ENCODE measurements around the gene CGB5. TPM values are rescaled to one million over a fixed set of nuclear protein-coding genes. Genes with fewer than 3 reads are reported as not detected.

Gene CGB5
- total and polyA plus RNA-seq, 9 of the 15 experiments (the other 6 are each of a cell fraction or from before 2014, with no cell fraction given): not detected

DNA sequence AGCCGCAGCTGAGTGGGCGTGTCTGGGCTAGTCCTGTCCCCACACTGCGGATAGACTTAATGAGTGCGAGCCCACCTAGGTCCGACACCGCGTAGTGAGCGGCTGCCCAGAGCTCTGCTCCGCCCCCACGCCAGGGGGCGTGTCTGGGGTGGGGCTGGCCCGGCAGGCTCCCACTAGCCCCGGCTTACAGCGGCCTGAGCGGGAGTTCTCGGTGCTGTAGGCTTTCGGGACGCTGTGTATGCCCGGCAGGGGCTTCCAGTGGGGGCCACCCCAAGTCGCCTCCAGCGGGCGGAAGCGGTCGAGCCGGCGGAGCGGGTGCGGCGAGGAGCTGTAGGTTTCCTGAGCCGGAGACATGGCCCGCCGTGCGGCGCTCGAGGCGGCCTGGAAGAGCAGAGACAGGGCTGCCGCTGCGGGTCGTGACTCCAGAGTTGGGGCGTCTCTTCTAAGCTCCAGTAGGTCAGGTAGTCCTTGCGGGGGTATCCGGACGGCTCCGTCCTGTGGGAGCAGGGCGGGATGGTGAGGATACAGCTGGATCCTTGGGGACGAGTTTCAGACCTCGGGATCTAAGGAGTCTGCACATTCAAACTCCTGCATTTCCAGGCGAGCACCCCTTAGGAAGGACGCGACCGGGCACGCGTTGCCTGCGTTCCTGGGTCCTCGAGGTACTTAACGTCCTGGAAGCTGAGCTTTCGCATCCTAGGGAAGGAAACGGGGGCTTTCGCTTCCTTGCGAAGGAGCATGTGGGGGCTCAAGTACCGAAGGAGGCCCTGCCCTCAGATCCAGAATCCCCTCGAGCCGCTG lies 12.7 kb downstream of the CGB5 start (continued):
- TF ChIP-seq, protein P1, sequence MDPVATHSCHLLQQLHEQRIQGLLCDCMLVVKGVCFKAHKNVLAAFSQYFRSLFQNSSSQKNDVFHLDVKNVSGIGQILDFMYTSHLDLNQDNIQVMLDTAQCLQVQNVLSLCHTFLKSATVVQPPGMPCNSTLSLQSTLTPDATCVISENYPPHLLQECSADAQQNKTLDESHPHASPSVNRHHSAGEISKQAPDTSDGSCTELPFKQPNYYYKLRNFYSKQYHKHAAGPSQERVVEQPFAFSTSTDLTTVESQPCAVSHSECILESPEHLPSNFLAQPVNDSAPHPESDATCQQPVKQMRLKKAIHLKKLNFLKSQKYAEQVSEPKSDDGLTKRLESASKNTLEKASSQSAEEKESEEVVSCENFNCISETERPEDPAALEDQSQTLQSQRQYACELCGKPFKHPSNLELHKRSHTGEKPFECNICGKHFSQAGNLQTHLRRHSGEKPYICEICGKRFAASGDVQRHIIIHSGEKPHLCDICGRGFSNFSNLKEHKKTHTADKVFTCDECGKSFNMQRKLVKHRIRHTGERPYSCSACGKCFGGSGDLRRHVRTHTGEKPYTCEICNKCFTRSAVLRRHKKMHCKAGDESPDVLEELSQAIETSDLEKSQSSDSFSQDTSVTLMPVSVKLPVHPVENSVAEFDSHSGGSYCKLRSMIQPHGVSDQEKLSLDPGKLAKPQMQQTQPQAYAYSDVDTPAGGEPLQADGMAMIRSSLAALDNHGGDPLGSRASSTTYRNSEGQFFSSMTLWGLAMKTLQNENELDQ (CRISPR knock-in tag; IDR thresholded peaks at IDR 0.05; ENCODE audit: borderline replicate concordance): no peak
- TF ChIP-seq CCNT2 (IDR thresholded peaks at IDR 0.05; ENCODE audit: borderline replicate concordance, extremely low read depth, insufficient read length, low read depth, low read length) (no peak), POLR2G (IDR thresholded peaks at IDR 0.05; ENCODE audit: low read depth, low read length) (peak; percentile 63), ZFP36 (IDR thresholded peaks at IDR 0.05; ENCODE audit: low read depth, low read length, partially characterized antibody) (no peak)
- TF ChIP-seq, protein P2, sequence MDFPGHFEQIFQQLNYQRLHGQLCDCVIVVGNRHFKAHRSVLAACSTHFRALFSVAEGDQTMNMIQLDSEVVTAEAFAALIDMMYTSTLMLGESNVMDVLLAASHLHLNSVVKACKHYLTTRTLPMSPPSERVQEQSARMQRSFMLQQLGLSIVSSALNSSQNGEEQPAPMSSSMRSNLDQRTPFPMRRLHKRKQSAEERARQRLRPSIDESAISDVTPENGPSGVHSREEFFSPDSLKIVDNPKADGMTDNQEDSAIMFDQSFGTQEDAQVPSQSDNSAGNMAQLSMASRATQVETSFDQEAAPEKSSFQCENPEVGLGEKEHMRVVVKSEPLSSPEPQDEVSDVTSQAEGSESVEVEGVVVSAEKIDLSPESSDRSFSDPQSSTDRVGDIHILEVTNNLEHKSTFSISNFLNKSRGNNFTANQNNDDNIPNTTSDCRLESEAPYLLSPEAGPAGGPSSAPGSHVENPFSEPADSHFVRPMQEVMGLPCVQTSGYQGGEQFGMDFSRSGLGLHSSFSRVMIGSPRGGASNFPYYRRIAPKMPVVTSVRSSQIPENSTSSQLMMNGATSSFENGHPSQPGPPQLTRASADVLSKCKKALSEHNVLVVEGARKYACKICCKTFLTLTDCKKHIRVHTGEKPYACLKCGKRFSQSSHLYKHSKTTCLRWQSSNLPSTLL (IDR thresholded peaks at IDR 0.05): no peak

Data from K562 (cell line).